Measurements from ENCODE around the gene PPP2R3A.

PPP2R3A gene

DNA sequence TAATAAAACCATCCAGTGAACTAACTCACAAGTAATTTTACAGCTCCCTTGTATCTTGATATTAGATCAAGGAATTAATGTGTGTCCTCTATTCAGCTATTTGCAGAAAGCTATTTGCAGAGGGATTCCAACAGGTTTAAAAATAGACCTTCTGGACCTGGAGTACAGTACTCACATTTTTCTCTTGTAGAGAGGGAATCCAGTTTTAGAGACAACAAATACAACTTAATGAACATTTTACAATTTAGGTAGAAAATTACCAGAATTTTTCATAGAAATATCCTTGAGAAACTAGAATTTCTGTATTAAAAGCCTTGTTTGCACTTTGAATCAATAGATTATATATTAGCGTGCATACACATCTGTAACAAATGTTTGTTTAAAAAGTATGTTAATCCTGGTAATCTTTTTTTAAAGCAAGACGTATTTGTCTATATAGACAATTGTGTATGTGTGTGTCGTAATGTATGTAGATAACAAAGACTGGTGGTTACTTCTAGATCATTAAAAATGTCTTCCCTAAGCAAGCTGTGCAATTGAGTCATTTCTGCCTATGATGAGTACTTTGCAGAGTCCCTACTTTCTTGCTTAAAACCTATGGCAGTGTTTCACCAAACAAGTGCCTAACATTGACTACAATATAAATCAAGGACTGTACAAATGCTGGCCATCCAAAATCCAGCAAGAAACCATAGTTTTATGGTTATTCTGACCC is 57.9 kb downstream of the PPP2R3A start:
- Histone ChIP-seq H3K36me3 (ENCODE audit: control insufficient read depth, insufficient read depth, low read length) (0 out of 2 replicates have a peak, but pooled peaks cover 3% of the 10 kb centered on the region), H3K4me3 (ENCODE audit: low read depth, low read length) (no peak overlapping the region), H3K9me3 (ENCODE audit: control insufficient read depth, insufficient read depth, low read length) (no peaks in the 10 kb centered on the region), H3K4me1 (ENCODE audit: control insufficient read depth, insufficient read depth, low read length) (0 out of 2 replicates have a peak, but pooled peaks cover 4% of the 10 kb centered on the region), H3K9ac (ENCODE audit: low read depth, low read length) (no peak overlapping the region), H3K27me3 (ENCODE audit: control insufficient read depth, insufficient read depth, low read length) (no peaks in the 10 kb centered on the region), H3K27ac (ENCODE audit: low read depth, low read length) (no peak overlapping the region)

DNA sequence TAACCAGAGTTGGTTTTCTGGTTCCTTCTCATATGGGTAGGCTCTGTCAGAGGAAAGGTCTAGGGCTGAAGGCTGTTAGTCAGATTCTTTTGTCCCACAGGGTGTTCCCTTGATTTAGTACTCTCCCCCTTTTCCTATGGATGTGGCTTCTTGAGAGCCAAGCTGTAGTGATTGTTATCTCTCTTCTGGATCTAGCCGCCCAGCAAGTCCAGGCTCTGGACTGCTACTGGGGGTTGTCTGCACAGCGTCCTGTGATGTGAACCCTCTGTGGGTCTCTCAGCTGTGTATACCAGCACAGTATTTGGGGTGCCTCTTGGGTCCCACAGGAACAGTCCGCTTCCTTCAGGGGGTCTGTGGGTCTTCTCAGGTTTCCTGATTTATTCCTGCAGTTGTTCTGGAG is 70.8 kb downstream of the PPP2R3A start:
- H3K27me3 ChIP-seq (ENCODE audit: control insufficient read depth, insufficient read depth, low read length) = no peaks in the 10 kb centered on the region
- H3K9ac ChIP-seq (ENCODE audit: low read depth, low read length) = no peak overlapping the region
- no peaks in the 10 kb centered on the region; the same call in 1 of the 2 replicates for H3K36me3 ChIP-seq (ENCODE audit: control insufficient read depth, insufficient read depth, low read length)
- no peaks in the 10 kb centered on the region for H3K9me3 ChIP-seq (ENCODE audit: control insufficient read depth, insufficient read depth, low read length)
- H3K4me3 ChIP-seq (ENCODE audit: low read depth, low read length) = no peak overlapping the region
- H3K27ac ChIP-seq (ENCODE audit: low read depth, low read length) = no peak overlapping the region
- 0 out of 2 replicates have a peak, but pooled peaks cover under 1% of the 10 kb centered on the region for H3K4me1 ChIP-seq (ENCODE audit: control insufficient read depth, insufficient read depth, low read length)

DNA sequence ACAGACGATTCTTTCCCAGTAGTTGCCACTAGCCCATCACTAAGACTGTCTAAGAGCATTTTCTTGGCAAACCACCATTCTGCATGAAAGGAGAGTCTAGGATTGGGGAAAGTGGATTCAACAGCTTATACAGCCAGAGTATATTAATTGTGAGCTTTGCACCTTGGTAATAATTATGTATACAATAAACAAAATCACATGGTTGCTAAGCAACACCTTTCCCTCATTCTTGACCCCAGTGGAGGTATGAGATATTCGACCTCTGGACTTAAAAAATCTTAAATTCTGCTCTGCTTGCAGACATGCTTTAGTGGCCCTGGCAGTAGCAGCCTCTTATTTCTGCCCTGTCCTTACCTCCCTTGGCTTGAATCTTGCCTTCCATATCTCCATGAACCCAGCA is 73.1 kb downstream of the PPP2R3A start:
- Histone ChIP-seq H3K9ac (ENCODE audit: low read depth, low read length) (no peak overlapping the region), H3K36me3 (ENCODE audit: control insufficient read depth, insufficient read depth, low read length) (no peaks in the 10 kb centered on the region; the same call in 1 of the 2 replicates), H3K27ac (ENCODE audit: low read depth, low read length) (no peak overlapping the region), H3K4me3 (ENCODE audit: low read depth, low read length) (no peak overlapping the region), H3K27me3 (ENCODE audit: control insufficient read depth, insufficient read depth, low read length) (no peaks in the 10 kb centered on the region), H3K9me3 (ENCODE audit: control insufficient read depth, insufficient read depth, low read length) (no peaks in the 10 kb centered on the region), H3K4me1 (ENCODE audit: control insufficient read depth, insufficient read depth, low read length) (peaks cover 9% of the 10 kb centered on the region; the same call in 1 of the 2 replicates)

DNA sequence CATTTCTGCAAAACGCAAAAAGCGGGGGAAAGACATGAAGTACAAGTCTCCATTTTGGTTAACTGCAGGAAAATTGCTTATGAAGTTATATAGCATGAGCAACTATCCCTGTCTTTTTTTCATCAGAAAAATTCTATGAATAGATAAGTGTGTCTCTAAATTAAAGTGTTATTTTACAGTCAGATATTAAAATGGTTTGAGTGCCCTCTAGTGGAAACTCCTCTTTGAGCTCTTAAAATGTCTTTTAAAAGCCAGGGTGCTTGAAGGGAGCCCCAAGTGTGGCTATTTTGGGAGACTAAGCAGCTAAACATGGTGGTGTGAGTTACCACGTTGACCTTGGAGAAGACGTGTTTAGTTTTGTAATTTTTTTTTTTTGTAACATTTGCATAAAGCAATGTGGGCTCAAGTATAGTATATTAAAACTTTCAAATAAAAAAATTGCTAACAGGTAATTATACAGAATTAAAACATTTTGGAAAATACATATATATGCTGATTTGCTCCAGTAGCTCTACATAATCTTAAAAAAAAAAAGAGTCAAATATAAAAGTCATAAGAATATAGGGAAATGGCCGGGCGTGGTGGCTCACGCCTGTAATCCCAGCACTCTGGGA is 77.2 kb downstream of the PPP2R3A start:
- Histone ChIP-seq H3K4me3 (ENCODE audit: low read depth, low read length) (no peak overlapping the region), H3K4me1 (ENCODE audit: control insufficient read depth, insufficient read depth, low read length) (peaks cover 9% of the 10 kb centered on the region; the same call in 1 of the 2 replicates), H3K36me3 (ENCODE audit: control insufficient read depth, insufficient read depth, low read length) (peaks cover 12% of the 10 kb centered on the region; the same call in 1 of the 2 replicates), H3K27ac (ENCODE audit: low read depth, low read length) (no peak overlapping the region), H3K9me3 (ENCODE audit: control insufficient read depth, insufficient read depth, low read length) (no peaks in the 10 kb centered on the region), H3K27me3 (ENCODE audit: control insufficient read depth, insufficient read depth, low read length) (no peaks in the 10 kb centered on the region), H3K9ac (ENCODE audit: low read depth, low read length) (no peak overlapping the region)

DNA sequence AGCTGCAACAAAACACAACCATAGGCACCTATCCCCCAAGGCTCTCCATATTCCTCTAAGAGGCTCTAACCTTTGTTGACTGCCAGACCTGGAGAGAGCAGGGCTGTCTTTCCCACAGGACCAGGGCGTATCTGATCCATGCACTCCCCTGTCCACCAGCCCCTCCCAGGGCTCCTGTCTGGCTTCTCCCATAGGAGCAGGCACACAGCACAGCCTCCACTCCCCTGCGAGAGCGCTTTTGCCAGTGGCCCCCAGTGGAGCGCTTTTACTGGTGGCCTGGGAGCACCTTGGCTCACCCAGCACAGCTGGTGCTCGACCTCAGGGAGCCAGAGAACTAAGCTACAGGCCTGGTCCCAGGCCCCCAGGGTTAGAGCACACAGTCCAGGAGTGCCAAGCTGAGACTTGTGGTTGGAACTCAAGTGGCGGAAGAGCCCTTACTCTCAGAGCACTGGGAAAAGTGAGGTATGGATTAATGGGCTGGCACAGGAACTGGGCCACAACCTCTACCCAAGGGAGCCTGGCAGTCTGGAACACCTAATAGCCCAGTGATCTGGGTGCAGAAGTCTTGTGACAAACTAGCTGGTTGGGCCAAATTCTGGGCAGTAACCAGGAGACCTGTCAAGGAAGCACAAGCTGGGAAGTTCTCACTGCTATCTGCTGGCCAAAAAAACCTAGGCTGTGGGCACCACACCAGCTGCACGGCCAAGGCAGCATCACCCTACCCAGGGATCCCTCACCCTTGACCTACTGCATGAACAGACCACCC is 79.6 kb downstream of the PPP2R3A start:
- no peak overlapping the region for H3K27ac ChIP-seq (ENCODE audit: low read depth, low read length)
- peaks cover 15% of the 10 kb centered on the region for H3K36me3 ChIP-seq (ENCODE audit: control insufficient read depth, insufficient read depth, low read length)
- H3K27me3 ChIP-seq (ENCODE audit: control insufficient read depth, insufficient read depth, low read length) = no peaks in the 10 kb centered on the region
- no peak overlapping the region for H3K9ac ChIP-seq (ENCODE audit: low read depth, low read length)
- H3K4me3 ChIP-seq (ENCODE audit: low read depth, low read length) = no peak overlapping the region
- H3K4me1 ChIP-seq (ENCODE audit: control insufficient read depth, insufficient read depth, low read length) = peaks cover 9% of the 10 kb centered on the region; the same call in 1 of the 2 replicates
- no peaks in the 10 kb centered on the region for H3K9me3 ChIP-seq (ENCODE audit: control insufficient read depth, insufficient read depth, low read length)

DNA sequence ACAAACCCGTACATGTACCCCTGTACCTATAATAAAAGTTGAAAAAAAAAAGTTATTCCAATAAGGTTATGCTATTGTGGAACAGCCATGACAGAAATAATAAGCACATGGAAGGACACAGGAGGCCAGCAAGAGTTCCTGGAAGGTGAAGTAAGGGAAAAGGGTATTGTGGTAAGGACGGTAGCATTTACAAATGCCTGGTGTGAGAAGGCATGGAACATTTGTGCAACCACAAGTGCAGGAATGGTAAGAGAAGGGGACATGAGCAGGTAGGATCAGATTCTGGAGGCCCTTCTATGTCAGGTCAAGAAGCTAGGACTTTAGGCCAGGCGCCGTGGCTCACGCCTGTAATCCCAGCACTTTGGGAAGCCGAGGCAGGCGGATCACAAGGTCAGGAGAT is 82.5 kb downstream of the PPP2R3A start:
- peaks cover 21% of the 10 kb centered on the region for H3K36me3 ChIP-seq (ENCODE audit: control insufficient read depth, insufficient read depth, low read length)
- no peak overlapping the region for H3K9ac ChIP-seq (ENCODE audit: low read depth, low read length)
- H3K4me3 ChIP-seq (ENCODE audit: low read depth, low read length) = no peak overlapping the region
- no peaks in the 10 kb centered on the region for H3K27me3 ChIP-seq (ENCODE audit: control insufficient read depth, insufficient read depth, low read length)
- H3K27ac ChIP-seq (ENCODE audit: low read depth, low read length) = no peak overlapping the region
- no peaks in the 10 kb centered on the region for H3K9me3 ChIP-seq (ENCODE audit: control insufficient read depth, insufficient read depth, low read length)
- no peaks in the 10 kb centered on the region for H3K4me1 ChIP-seq (ENCODE audit: control insufficient read depth, insufficient read depth, low read length)

DNA sequence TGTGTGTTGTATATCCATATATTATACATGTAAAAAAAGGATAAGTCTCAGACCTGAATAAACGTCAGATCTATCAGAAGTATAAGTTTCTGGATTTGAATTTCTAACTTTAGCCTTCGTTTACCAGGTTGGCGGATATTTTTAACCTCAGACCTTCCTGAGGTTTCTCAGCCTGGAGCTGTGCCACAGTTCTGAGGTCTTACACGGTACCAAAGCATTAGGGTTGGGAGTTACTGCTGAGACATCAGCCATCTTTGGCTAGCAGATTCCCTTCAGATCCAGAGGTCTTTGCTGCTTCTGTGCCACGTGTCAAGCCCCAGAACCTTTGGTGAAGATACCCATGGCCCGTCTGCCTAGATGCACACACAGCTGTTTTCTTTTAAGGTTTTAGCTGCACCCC is 84.7 kb downstream of the PPP2R3A start:
- no peaks in the 10 kb centered on the region for H3K4me1 ChIP-seq (ENCODE audit: control insufficient read depth, insufficient read depth, low read length)
- no peak overlapping the region for H3K27ac ChIP-seq (ENCODE audit: low read depth, low read length)
- H3K9me3 ChIP-seq (ENCODE audit: control insufficient read depth, insufficient read depth, low read length) = no peaks in the 10 kb centered on the region
- peaks cover 16% of the 10 kb centered on the region for H3K36me3 ChIP-seq (ENCODE audit: control insufficient read depth, insufficient read depth, low read length)
- no peak overlapping the region for H3K4me3 ChIP-seq (ENCODE audit: low read depth, low read length)
- H3K27me3 ChIP-seq (ENCODE audit: control insufficient read depth, insufficient read depth, low read length) = no peaks in the 10 kb centered on the region
- no peak overlapping the region for H3K9ac ChIP-seq (ENCODE audit: low read depth, low read length)

DNA sequence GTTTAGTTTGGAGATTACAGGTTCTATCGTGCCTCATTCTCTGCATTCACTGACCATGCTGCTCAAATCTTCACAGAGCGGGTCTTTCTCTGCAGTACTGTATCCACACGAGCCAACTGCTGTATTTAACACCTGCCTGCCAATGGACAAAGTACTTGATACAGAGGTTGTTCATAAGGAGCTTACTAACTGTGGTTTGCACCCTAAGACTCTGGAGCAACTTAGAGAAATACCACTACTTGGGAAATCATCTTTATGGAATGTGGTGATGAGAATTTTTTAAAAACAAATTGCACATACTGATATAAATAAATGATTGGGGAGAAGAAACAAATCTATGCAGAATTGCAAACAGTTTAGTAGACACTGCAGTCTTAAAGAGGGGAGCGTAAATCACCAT is 90.0 kb downstream of the PPP2R3A start:
- no peaks in the 10 kb centered on the region for H3K4me1 ChIP-seq (ENCODE audit: control insufficient read depth, insufficient read depth, low read length)
- H3K36me3 ChIP-seq (ENCODE audit: control insufficient read depth, insufficient read depth, low read length) = peaks cover 5% of the 10 kb centered on the region
- no peaks in the 10 kb centered on the region for H3K27me3 ChIP-seq (ENCODE audit: control insufficient read depth, insufficient read depth, low read length)
- H3K9ac ChIP-seq (ENCODE audit: low read depth, low read length) = no peak overlapping the region
- no peak overlapping the region for H3K4me3 ChIP-seq (ENCODE audit: low read depth, low read length)
- no peak overlapping the region for H3K27ac ChIP-seq (ENCODE audit: low read depth, low read length)
- no peaks in the 10 kb centered on the region for H3K9me3 ChIP-seq (ENCODE audit: control insufficient read depth, insufficient read depth, low read length)

DNA sequence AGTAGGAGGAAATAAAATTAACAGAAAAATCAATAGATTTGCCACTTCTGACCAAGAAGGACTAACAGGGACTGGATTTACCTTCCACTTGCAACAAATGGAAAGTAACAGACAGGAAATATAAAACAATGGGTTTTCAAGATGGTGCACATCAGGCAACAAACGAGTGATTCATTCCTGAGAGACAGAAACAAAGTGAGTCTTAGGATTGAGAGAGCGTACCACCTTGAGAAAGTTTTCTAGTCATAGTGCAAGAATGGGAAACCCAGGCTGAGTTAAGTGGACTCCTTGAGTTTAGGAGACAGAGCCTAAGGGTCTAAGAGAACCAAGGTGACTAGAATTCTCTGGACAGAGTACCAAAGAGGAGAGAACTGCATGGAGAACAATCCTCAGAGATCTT is 101.7 kb downstream of the PPP2R3A start:
- Histone ChIP-seq H3K9me3 (ENCODE audit: control insufficient read depth, insufficient read depth, low read length) (no peaks in the 10 kb centered on the region), H3K36me3 (ENCODE audit: control insufficient read depth, insufficient read depth, low read length) (peaks cover 3% of the 10 kb centered on the region; the same call in 1 of the 2 replicates), H3K9ac (ENCODE audit: low read depth, low read length) (no peak overlapping the region), H3K4me1 (ENCODE audit: control insufficient read depth, insufficient read depth, low read length) (no peaks in the 10 kb centered on the region), H3K27ac (ENCODE audit: low read depth, low read length) (no peak overlapping the region), H3K27me3 (ENCODE audit: control insufficient read depth, insufficient read depth, low read length) (no peaks in the 10 kb centered on the region), H3K4me3 (ENCODE audit: low read depth, low read length) (no peak overlapping the region)

DNA sequence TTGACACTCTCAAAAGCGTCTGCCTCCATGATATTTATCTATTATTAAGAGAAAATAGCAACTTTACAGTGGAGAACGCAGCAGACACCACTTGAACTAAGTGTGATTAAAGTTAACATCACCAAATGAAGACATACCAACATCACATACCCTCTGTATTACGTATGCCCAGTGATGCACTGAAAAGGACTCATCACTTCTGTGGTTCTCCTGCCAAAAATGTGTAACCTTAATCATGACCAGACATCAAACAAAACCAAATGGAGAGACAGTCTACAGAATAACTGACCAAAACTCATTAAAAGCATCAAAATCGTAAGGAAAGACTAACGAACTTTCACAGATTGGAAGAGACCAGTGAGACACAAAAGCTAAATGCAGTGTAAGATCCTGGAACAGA is 103.2 kb downstream of the PPP2R3A start:
- Histone ChIP-seq H3K36me3 (ENCODE audit: control insufficient read depth, insufficient read depth, low read length) (peaks cover 3% of the 10 kb centered on the region; the same call in 1 of the 2 replicates), H3K4me1 (ENCODE audit: control insufficient read depth, insufficient read depth, low read length) (no peaks in the 10 kb centered on the region), H3K9me3 (ENCODE audit: control insufficient read depth, insufficient read depth, low read length) (no peaks in the 10 kb centered on the region), H3K27ac (ENCODE audit: low read depth, low read length) (no peak overlapping the region), H3K4me3 (ENCODE audit: low read depth, low read length) (no peak overlapping the region), H3K27me3 (ENCODE audit: control insufficient read depth, insufficient read depth, low read length) (no peaks in the 10 kb centered on the region), H3K9ac (ENCODE audit: low read depth, low read length) (no peak overlapping the region)

DNA sequence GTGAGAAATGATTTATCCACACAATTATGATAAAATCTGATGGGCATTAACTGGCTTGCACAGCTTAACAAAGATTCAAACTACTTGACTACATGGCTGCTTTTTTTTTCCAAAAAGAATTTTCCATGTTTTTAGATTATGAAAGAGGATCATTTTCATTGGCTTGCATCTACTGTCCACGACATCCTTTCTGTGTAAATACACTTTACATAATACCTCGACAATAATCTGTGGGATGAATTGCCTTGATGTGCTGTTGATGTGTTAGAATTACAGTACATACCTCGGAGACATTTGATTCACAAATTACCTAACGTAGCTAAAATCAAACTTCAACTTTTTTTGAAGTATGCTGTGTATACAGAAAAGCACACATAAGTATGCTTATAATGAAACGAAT is 104.4 kb downstream of the PPP2R3A start:
- no peak overlapping the region for H3K27ac ChIP-seq (ENCODE audit: low read depth, low read length)
- H3K4me3 ChIP-seq (ENCODE audit: low read depth, low read length) = no peak overlapping the region
- H3K9ac ChIP-seq (ENCODE audit: low read depth, low read length) = no peak overlapping the region
- no peaks in the 10 kb centered on the region for H3K4me1 ChIP-seq (ENCODE audit: control insufficient read depth, insufficient read depth, low read length)
- peaks cover 3% of the 10 kb centered on the region; the same call in 1 of the 2 replicates for H3K36me3 ChIP-seq (ENCODE audit: control insufficient read depth, insufficient read depth, low read length)
- H3K27me3 ChIP-seq (ENCODE audit: control insufficient read depth, insufficient read depth, low read length) = no peaks in the 10 kb centered on the region
- H3K9me3 ChIP-seq (ENCODE audit: control insufficient read depth, insufficient read depth, low read length) = no peaks in the 10 kb centered on the region

Measured in HUES48 (cell line).